NCI-H2196 (cell line): Measurements from ENCODE around the gene AGPAT2.
"Not testable (repeated sequence)": the region's sequence is repeated elsewhere in the genome, so short reads cannot be mapped to it uniquely, and the experiment has no call there.

ENCODE experiments used
- DNase-seq: peaks from one replicate; lab custom pipeline; 2025; ENCODE audit not compliant: unreplicated experiment; lab: John Stamatoyannopoulos, UW

AGPAT2 gene

DNA sequence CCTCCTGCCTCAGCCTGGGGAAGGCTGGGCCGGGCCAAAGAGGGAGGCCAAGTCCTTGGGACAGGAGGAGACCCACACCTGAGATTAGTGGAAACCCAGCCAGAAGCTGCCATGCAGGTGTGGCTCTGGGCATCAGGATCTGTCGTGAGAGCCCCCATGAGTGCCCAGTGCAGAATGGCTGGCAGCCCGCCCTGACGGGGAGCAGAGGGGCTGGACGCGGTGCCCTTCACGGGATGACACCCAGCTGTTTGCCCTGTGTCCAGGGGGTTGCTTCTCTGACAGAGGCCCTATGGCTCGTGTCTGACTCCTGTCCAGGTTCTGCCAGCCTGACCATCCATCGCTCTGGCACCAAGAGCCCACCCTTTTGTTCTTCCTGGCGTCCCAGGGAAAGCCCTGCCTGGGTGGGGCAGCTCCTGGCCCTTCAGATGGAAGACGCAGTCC, 33.7 kb upstream of the AGPAT2 start:
- DNase-seq = no peak

DNA sequence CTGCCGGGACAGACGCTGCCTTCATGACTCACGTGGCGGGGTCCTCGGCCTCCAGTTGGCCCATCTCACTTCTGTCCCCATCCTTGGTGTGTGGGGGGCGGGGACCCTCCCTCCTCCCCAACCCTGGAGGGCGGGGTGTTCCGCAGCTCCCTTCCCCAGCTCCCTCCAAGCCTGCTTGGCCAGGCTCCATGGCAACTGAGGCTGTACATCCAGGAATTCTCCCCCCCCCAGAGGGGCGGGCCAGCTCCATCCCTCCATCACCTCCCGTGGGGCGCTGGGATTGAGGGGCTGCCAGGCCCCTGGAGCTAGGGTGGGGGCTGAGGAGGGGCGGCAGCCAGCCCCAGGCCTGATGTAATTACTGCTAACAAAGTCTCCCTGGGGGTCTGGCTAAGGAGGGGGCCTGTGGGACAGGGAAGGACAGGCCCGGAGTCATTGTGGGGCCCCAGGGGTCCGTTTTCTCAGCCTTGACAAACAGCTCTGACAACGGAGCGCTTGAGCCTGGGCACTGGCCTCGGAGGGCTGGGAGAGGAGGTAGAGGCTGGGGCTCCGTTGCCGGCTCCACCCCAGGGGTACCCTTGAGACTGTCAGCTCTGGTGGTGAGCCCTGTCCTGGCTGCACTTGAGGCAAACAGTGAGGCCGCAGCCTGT, 33.1 kb upstream of the AGPAT2 start:
- no peak for DNase-seq

DNA sequence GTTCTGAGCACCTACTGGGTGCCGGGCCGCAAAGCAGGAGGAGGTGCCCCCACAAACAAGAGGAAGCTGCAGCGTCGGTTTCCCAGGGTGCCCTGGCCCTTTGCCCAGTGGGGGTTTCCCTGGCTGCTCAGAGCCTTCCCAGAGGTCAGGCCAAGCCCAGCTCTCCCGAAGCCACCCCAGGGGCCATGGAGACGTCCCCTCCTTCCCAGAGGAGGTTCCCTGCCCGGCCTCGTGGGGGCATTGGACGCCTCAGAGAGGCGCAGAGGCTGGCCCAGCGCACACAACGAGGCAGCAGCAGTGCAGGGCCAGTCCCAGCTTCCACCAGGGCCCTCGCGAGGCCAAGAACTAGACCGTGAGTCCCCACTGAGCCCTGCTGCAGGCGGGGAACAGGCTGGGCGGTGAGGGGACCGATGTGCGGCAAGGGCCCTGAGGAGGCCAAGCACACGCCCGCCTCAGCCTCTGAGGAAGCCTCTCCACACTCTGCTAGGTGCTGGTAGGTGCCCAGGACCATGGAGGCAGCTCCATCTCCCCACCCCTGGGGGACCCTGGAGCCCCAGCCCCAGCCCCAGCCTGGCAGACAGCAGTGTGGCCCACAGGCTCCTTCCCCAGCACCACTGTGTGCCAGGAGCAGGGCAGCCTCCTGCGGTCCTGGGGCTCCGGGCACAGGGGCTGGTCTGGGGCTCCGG, 32.1 kb upstream of the AGPAT2 start:
- DNase-seq = no peak

DNA sequence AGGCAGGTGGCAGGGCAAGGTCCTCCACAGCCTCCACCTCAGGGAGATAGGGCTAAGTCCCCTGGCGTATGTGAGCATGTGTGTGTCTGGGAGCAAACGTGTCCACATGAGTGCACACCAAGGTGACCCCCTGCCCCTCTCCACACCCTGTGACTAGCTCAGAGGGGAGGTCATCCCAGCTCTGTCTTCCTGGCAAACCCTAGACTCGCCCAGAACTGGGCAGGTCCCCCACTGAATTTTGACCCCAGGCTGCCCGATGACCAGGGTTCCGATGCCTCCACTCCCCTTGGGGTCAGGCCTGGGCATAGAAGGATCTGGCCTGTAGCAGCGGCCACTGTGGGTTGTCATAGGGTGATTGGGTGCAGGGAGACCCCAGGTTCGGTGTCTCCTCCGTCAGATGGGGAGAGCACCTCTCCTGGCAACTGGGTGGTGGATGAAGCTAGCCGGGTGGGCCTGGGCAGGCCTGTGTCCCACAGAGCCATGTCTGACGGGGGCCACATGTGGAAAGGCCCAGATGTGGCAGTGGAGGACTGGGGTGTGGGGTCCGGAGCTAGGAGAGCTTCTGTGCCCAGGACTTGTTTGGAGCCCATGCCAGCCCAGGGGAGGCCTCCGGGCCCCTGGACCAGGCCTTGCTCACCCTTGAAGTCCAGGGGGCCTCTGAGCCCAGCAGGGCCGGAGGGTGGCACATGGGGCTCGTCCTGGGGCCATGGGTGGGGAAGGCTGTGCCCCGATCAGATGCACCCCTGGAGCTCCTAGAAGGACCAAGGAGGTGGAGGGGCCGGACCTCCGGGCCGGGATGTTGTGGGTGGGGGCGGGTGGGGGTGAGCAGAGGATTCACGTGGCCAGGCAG, 31.3 kb upstream of the AGPAT2 start:
- no peak for DNase-seq

DNA sequence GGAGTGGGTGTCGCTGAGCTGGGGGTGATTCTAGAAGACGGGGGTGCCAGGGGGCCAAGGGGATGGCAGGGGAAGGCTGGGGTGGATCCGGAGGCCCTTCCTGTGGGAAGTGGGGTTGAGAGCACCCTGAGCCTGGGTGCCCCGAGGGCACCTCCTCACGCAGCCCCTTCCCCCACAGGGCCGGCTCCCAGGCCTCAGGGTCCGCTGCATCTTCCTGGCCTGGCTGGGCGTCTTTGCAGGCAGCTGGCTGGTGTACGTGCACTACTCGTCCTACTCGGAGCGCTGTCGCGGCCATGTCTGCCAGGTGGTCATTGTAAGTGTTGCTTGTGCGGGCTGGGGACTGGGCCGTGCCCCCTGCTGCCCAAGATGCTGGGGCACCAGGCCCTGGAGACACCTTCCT, 30.1 kb upstream of the AGPAT2 start:
- no peak for DNase-seq

DNA sequence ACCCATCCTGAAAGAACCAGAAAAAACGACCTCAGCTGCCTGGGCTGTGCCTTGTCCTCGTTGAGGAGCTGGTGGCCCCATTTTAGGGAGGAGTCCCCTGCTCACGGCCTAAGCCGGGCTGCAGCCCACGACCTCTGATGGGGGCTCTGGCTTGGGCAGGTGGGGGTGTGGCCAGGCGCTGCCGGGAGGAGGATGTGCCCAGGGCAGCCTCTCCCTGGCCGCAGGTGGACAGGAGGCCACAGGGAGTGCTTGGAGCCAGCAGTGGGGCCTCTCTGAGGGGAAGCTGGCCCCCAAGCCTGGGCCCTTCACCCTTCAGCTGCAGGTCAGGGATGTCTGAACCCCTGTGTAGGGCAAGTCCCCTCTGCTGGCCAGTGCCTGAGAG, 27.6 kb upstream of the AGPAT2 start:
- no peak for DNase-seq

DNA sequence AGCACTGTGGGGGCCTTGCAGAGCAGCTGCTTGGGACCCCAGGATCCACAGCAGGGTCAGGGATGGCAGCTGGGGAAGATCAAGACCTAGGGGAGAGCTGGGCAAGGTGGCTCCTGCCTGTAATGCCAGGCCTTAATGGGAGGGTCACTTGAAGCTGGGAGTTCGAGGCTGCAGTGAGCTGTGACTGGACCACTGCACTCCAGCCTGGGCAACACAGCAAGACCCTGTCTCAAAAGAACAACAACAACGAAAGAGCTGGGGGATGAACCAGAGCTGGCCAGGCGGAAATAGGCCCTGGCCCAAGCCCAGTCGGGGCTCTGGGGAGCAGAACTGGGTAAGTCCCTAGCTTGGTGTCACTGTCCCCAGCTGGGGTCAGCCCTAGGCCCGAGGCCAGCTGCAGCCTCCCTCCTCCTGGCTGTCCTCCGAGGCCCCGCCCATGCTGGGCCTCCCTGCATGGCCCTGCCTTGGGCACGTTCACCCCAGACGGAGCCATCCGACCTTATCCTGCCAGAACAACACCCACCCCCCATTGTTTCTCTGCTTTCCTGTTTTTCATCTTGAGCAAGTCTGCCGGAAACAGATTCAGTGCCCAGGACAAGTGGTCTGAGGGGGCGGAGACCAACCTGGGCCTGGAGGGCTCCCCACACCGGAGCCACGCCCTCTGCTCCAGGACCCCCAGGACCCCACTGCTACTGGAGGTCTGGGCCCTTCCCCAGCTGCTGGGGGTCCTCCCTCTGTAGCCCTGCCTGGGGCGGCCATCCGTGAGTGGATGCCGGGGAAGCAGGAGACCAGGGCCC, 27.0 kb upstream of the AGPAT2 start:
- DNase-seq = no peak

DNA sequence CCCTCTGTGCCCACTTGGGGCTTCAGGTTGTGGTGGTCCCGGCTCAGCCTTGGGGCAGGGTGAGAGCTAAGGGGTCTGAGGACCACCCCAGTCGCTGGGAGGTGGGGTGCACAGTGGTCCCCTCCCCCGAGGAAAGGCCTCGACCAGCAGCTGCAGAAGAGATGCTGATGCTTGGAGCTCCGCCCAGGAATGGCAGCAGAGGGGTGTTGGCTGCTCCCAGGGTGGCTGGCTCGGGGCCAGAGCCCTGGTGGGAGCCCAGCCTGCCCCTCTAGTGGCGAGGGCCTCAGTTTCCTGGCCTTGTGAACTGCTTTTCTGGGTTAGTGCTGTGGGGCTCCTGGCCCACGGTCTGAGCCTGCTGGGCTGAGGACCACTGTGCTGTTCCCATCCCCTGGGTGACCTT, 26.3 kb upstream of the AGPAT2 start:
- DNase-seq = no peak

DNA sequence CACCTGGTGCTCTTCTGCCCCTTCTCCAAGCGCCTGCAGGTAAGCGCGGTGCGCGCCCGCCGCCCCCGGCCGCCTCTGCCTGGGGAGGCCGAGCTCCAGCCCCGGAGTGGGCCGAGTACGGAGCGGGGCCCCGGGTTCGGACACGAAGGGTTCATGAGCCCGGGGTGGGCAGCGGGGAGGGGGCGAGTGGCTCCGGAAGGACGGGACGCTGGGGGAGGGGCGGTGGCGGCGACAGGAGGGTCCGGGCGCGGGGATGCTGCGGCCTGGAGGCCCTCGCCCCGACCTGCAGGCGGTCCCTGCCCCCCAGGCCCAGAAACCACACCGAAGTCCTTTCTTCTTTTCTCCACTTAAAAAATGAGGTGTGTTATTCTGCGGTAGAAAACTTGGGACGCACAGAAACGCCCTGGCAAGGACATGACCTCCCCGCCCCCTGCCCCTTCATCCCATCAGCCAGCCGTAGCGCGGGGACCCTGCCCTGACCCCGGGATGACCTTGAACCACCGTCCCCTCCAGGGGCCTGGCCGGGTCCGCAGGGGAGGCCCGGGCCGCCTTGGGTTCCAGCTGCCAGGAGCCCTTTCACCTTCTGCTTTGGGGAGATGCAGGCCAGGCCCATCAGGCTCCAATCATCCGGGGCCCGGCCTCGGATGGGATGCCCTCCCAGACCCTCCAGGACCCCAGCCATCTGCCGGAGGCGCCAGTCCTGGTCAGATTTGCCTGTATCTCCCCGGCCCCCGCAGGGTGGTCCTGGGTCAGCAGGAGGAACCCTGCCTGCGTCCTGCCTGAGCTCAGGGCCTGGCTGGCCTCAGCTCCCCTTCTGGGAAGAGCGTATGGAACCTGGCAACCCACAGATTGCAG, 25.7 kb upstream of the AGPAT2 start:
- DNase-seq = no peak

DNA sequence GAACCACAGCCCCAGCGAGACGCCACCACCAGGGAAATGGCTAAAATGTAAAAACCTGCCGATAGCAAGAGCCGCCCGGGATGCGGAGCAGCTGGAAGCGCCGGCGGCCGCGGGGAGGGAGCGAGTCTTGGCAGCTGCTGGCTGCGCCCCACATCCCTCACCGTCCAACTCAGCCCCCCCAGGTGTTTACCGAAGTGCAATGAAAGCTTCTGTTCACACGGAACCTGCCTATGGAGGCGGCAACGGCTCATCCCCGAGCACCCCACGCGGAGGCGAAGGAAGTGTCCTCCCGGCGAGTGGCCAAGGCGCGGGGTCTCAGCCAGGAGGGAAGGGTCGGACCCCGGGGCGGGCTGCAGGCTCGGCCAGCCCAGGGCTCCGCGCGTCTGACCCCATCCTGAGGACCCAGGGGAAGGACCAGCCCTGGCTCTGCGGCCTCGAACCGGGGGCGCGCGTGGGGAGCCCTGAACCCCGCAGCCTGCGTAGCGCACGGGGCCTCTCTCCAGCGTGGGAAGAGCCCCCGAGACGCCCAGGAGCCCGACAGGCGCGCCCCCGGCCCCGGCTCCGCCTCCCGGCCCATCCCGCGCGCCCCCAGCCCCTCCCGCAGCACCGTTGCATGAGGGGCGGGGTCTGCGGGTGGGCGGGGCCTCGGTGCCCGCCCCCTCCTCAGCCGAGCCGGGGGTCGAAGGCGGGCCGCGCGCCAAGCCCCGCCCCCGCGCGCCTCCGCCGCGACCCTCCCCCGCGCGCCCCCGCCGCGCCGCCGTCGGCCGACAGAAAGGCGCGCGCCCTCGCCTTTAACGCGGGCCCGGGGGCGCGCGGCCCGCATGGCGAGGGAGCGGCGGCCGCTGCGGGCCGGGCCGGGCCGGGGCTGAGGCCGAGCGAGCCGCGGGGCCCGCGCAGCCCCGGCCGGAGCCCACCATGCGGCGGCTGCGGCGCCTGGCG, 24.8 kb upstream of the AGPAT2 start, which contains the start of gene DIPK1B:
TSS of gene DIPK1B (plus strand) at position 822 of the 939 bp plus-strand sequence. CDS start at position 916, 94 bp downstream.
- DNase-seq = peak; percentile 43

DNA sequence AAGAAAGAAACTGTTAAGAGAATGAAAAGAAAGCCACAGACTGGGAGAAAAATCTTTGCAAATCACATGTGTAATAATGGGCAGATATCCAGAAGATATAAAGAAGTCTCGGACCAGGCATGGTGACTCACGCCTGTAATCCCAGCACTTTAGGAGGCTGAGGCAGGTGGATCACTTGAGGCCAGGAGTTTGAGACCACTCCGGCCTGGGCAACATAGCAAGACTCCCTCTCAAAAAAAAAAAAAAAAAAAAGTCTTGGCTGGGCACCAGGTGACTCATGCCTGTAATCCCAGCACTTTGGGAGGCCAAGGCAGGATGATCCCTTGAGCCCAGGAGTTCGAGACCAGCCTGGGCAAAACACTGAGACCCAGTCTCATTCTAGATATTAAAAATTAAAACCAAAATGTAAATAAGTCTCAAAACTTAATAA, 24.0 kb upstream of the AGPAT2 start:
- not testable (repeated sequence) for DNase-seq

DNA sequence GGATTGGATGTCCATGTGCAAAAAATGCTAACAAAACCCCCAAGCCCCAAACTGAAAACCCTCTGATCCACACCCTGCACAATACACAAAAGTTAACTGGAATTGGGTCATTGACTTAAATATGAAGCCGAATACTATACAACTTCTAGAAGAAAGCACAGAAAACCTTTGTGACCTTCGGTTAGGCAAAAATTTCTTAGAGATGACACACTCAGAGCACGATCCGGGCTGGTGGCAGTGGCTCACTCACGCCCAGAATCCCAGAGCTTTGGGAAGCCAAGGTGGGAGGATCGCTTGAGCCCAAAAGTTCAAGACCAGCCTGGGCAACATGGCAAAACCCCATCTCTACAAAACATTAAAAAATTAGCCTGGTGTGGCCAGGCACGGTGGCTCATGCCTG, 23.3 kb upstream of the AGPAT2 start:
- DNase-seq = no peak

DNA sequence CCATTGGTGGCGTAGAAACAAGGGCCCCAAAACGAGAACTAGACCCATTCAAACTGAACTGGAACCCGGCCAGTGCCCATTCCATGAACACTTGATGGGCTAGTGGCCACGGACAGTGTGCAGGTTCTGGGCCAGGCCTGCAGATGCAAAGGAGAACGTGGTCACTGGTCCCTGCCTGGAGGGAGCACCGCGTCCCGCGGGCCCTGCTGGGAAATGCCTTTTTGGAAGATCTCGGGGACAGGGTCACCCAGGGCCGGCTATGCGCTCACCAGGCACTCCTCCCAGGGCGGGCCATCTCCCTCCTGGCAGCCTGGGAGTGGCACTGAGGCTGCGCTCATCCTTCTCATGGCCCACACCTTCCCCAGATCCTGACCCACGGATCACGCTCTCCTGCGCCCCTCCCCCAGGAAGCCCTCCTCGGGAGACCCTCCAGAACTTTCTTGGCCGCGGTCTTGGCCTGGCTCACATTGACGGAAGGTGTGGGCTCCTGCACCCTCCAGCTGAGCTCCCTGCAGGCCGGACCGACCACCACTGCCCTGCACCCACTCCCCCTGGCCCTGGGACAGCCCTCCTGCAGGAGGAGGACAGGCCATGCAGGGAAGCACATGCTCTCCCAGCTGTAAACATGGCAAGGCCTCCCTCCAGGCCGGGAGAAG, 22.3 kb upstream of the AGPAT2 start:
- DNase-seq = no peak

DNA sequence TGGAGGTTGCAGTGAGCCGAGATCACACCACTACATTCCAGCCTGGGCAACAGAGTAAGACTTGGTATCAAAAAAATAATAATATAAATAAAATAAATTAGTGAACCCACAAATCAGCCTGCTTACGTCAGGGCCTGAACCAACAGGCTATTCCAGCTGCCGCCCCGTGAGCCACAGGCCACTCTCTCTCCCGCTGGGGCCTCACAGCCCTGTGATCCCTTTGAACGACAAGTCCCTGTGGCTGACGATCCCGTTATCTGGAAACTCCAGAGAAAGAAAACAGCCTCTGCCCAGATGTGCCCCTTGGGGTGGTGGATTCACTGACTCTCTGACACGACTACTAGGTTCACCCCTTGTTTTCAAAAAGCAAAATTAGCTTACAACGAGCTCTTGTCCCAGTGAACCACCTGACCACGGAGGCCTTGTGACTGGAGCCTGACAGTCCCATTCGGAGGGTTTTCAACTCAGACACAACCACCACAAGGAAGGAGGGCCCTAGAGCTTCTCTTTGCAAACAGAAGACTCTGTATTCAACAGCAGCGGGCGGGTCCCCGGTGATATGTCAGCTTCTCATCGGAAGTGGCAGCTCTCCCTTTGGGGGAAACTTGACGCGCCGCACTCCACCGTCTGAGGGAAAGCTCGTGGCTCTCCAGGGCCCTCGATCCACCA, 20.7 kb upstream of the AGPAT2 start:
- no peak for DNase-seq

DNA sequence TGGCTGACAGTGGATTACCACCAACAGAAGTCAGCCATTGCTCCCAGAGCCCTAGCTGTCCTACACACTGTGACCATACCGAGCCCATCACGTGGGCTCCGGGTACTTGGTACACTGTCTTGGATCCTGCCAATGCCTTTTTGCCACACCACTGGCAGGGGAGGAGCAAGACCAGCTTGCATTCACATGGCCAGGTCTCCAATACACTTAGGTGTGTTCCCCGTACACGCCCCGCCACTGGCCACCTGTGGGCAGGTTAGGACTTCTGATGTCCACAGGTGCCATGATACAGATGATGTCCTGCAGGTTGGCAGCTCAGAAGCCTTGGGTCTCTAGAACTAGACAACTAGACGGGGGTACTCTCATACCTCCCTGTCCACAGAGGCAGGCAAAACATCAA, 19.8 kb upstream of the AGPAT2 start:
- DNase-seq = no peak

DNA sequence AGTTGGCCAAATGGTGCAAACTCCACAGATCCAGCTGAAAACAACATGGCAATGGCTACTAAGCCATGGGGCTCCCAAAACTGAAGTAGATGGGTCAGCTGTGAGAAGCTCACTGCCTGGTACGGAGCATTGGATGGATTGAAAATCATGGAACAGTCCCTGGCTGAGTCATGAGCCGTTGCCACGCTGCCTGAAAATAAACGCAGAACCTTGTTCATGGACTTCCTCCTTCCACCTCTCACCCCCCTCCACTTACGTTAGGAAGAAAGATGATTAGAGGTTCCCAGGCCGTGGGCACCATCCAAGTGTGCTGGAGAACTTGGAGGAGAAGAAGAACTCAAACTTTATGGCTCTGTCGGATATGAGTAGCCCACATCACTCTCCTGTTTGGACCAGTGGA, 18.3 kb upstream of the AGPAT2 start:
- DNase-seq = no peak

DNA sequence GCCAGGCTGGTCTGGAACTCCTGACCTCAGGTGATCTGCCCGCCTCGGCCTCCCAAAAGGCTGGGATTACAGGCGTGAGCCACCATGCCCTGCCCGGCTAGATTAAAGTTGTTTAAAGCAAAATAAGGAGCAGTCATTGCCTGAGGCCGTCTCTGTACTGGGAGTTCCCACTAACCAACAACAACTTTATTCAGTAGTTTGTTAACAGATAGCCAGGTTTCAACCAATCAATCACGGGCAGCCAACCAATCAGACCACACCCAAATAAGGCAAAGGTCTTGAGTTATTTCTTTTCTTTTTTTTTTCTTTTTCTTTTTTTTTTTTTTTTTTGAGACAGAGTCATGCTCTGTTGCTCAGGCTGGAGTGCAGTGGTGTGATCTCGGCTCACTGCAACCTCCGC, 17.5 kb upstream of the AGPAT2 start:
- not testable (repeated sequence) for DNase-seq

DNA sequence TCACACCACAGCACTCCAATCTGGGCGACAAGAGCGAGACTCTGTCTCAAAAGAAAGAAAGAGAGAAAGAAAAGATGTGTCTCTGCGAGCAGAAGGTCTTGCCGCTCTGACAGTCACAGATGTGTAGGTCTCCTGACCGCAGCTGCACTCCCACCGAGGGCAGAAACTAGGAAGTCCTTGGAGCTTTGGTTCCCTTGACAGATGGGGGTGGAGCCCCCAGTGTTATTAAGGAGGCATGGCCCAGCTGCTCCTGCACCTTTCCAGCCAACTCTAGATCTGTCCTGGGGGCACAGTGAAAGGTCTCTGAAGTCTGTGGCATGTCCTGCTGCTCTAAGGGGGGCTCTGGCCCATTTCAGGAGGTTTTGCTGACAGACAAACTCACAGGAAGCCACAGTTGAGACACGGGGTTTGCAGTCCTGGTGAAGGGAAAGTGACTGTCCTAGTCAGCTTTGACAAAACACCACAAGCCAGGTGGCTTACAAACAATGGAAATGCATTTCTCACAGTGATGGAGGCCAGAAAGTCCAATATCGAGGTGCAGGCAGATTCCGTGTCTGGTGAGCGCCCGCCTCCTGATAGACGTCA, 16.1 kb upstream of the AGPAT2 start:
- DNase-seq = no peak
